ENCODE data around the gene TEDC2.

Gene TEDC2

DNA sequence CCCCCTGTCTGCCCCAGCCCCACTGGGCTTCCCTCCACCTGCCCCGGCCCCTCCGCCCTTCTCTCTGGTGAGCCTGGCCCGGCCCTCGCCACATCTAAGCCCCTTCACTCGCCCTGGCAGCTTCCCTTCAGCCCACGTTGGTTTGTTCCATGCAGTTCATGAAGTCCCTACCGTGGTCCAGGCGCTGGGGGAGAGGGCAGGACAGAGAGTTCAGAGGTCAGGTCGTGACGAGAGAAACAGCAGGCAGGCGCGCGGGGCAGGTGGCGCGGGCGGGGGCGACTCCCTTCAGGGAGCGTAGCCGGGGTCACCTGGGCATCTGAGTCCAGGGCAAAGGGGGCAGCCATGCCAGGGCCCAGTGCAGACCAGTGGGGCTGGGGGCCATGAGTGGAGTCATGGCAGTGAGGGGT lies 8.9 kb upstream of the TEDC2 start:
- Mint-ChIP-seq H3K27me3 (ENCODE audit: low read depth) (no peaks in the 10 kb centered on the region), H3K36me3 (ENCODE audit: low read depth) (peaks cover 52% of the 10 kb centered on the region), H3K27ac (no peak overlapping the region), H3K4me1 (ENCODE audit: low read depth) (no peaks in the 10 kb centered on the region), H3K4me3 (no peak overlapping the region), H3K9me3 (no peaks in the 10 kb centered on the region)
- no peak for DNase-seq (ENCODE audit: low spot score)

DNA sequence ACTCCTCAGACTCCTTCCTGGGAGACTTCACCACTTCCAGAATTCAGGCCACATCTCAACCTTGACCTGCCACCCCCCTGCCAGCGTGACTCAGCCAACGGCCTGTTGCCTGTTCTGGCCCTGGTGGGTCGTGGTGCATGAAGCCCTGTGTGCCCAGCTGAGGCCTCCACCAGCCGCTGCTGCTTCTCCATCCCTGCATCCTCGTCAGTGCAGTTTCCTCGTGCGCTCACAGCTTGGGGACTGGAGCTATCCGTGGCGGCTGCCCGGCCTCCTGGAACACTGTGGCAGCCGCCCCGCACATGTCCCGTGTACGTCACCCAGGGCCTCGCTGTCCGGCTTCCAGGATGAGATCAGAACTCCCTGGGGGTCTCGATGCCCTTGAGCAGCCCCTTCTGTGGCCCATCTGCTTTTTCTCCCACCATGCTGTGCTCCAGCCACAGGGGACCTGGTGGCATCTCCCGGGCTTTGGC lies 8.0 kb upstream of the TEDC2 start:
- no peak for DNase-seq (ENCODE audit: low spot score)
- Mint-ChIP-seq H3K27ac (no peak overlapping the region), H3K9me3 (no peaks in the 10 kb centered on the region), H3K4me1 (ENCODE audit: low read depth) (no peaks in the 10 kb centered on the region), H3K27me3 (ENCODE audit: low read depth) (no peaks in the 10 kb centered on the region), H3K36me3 (ENCODE audit: low read depth) (peaks cover 51% of the 10 kb centered on the region), H3K4me3 (no peak overlapping the region)

DNA sequence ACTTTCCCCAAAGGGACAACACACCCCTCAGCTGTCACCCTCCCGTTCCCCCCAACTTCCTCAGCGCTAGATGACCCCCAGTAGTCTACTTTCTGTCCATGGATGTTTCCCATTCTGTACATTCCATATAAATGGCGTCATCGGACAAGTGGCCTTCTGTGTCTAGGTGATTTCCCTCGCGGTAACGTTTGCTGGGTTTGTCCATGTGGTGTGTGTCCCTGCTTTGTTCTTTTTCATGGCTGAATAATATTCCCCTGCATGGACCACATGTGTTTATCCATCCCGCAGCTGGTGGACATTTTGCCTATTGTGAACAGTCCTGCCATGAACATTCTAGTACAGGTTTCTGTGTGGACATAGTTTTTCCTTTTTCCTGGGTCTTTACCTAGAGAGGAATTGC lies 7.3 kb upstream of the TEDC2 start:
- Mint-ChIP-seq H3K36me3 (ENCODE audit: low read depth) (peaks cover 56% of the 10 kb centered on the region), H3K27me3 (ENCODE audit: low read depth) (no peaks in the 10 kb centered on the region), H3K27ac (no peak overlapping the region), H3K4me1 (ENCODE audit: low read depth) (no peaks in the 10 kb centered on the region), H3K4me3 (no peak overlapping the region), H3K9me3 (no peaks in the 10 kb centered on the region)
- DNase-seq (ENCODE audit: low spot score) = no peak

DNA sequence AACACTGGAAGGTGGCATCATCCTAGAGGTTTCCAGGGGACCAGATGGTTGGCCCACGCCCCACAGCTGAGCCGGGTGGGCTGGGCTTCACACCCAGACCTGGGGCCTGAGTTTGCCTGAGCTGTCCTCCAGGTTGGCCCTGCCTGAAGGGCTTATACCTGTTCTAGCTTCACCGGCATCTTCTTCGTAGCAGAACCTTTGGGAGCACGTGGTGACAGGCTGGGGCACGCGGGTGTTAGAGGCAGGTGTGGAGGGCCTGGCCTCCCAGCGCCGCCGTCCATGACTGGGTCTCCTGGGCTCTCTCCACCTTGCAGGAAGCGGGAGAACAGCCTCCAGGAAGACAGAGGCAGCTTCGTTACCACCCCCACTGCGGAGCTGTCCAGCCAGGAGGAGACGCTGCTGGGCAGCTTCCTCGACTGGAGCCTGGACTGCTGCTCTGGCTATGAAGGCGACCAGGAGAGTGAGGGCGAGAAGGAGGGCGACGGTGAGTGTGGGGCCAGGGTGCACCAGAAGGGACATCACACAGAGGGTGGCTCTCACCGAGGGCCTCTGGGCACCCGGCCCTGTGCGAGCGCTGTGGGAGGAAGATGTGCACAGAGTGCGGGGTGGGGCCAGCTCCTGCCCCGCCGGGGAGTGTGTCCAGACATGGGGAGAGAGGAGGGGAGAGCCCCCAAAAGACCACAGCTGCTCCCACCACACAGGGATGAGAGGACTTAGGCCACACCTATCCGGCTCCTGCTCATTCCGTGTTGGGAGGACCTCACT lies 4.6 kb upstream of the TEDC2 start:
- no peak for DNase-seq (ENCODE audit: low spot score)
- Mint-ChIP-seq H3K4me3 (no peak overlapping the region), H3K9me3 (no peaks in the 10 kb centered on the region), H3K36me3 (ENCODE audit: low read depth) (peaks cover 49% of the 10 kb centered on the region), H3K27me3 (ENCODE audit: low read depth) (no peaks in the 10 kb centered on the region), H3K27ac (no peak overlapping the region), H3K4me1 (ENCODE audit: low read depth) (peaks cover 4% of the 10 kb centered on the region)

DNA sequence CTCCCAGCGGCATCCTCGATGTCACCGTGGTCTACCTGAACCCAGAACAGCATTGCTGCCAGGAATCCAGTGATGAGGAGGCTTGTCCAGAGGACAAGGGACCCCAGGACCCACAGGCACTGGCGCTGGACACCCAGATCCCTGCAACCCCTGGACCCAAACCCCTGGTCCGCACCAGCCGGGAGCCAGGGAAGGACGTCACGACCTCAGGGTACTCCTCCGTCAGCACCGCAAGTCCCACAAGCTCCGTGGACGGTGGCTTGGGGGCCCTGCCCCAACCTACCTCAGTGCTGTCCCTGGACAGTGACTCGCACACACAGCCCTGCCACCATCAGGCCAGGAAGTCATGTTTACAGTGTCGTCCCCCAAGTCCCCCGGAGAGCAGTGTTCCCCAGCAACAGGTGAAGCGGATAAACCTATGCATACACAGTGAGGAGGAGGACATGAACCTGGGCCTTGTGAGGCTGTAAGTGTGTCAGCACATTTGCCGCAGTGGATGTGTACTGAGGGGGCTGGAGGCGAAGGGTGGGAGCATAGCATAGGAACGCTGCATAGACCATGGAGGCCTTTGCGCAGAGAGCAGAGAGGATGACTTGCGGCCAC lies 3.3 kb upstream of the TEDC2 start:
- Mint-ChIP-seq H3K36me3 (ENCODE audit: low read depth) (peaks cover 45% of the 10 kb centered on the region), H3K9me3 (no peaks in the 10 kb centered on the region), H3K27ac (no peak overlapping the region), H3K4me1 (ENCODE audit: low read depth) (peaks cover 4% of the 10 kb centered on the region), H3K4me3 (no peak overlapping the region), H3K27me3 (ENCODE audit: low read depth) (no peaks in the 10 kb centered on the region)
- no peak for DNase-seq (ENCODE audit: low spot score)

DNA sequence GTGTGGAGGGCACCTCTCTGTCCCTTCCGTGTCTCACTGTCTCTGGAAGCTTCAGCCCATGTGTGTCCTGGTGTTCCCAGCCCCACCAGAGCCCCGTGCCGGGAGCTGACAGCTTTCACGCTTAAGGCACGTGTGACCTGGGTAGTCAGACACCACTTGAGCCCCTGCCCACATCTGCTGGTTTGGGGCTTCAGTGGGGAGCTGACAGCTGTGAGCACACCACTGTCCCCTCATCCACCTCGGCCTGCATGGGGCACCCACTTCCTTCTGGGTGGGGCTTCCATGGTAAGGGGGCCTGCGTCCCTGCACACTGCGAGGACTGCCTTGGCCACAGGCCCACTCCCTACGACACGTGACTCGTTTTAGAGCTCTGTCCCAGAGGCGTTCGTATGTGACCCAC lies 2.6 kb upstream of the TEDC2 start:
- Mint-ChIP-seq H3K4me3 (no peak overlapping the region), H3K36me3 (ENCODE audit: low read depth) (peaks cover 43% of the 10 kb centered on the region), H3K27ac (no peak overlapping the region), H3K9me3 (no peaks in the 10 kb centered on the region), H3K27me3 (ENCODE audit: low read depth) (no peaks in the 10 kb centered on the region), H3K4me1 (ENCODE audit: low read depth) (peaks cover 4% of the 10 kb centered on the region)
- DNase-seq (ENCODE audit: low spot score) = no peak

DNA sequence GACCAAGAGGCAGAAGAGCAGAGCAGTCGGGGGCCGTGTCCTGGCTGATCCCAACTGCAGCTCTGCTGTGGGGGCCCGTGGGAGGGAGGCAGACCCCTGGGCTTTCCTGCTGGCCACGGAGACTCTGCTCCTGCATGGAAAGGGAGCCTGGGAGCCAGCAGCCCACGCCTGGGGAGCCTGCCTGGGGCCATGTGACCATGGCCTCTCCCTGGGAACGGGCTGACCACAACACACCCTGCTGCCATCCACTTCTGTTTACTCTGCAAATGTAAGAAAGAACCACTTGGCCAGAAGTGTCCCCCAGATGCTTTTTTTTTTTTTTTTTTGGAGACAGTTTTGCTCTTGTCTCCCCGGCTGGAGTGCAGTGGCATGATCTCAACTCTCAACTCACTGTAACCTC lies 2.0 kb upstream of the TEDC2 start:
- H3K27me3 Mint-ChIP-seq (ENCODE audit: low read depth) = no peaks in the 10 kb centered on the region
- no peak overlapping the region for H3K27ac Mint-ChIP-seq
- peaks cover 4% of the 10 kb centered on the region for H3K4me1 Mint-ChIP-seq (ENCODE audit: low read depth)
- H3K4me3 Mint-ChIP-seq = no peak overlapping the region
- no peak for DNase-seq (ENCODE audit: low spot score)
- H3K9me3 Mint-ChIP-seq = no peaks in the 10 kb centered on the region
- H3K36me3 Mint-ChIP-seq (ENCODE audit: low read depth) = peaks cover 38% of the 10 kb centered on the region

DNA sequence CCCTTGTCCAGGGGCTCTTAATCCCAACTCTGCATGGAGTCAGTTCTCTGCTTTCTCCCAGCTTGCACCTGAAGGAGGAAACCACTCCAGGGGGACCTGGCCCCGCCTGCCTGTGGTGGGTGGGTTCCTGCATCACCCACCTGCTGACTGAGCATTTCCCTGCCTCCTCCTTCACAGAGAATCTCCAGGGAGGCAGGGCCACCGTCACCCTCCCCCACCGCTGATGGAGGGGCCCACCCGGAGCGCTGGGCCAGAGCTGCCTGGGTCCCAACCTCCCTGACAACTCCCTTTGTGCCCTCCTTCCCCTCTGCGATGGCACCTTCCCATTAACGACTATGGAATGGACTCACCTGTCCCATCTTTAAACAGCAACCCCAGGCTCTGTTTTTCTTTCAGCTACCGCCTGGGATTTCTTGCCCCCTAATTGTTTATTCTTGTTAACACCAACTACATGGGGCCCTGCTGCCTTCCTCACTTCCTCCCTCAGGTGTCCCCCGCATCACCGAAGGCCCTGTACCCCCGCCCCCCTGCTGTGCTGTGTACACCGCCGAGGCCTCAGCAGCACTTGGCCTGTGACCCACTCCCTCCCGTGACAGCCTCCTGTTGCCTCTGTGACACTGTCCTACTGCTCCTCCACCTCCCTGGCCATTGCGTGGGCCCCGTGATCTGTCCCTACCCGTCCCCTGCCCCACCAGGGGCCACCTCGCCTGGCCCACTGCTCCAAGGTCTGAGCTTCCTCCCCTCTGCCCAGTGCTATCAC lies 842 bp upstream of the TEDC2 start:
- peaks cover 4% of the 10 kb centered on the region for H3K4me1 Mint-ChIP-seq (ENCODE audit: low read depth)
- peaks cover 29% of the 10 kb centered on the region for H3K36me3 Mint-ChIP-seq (ENCODE audit: low read depth)
- no peak for DNase-seq (ENCODE audit: low spot score)
- peak overlapping the region; percentile 81 for H3K4me3 Mint-ChIP-seq
- peak overlapping the region; percentile 91 for H3K27ac Mint-ChIP-seq
- no peaks in the 10 kb centered on the region for H3K27me3 Mint-ChIP-seq (ENCODE audit: low read depth)
- no peaks in the 10 kb centered on the region for H3K9me3 Mint-ChIP-seq

DNA sequence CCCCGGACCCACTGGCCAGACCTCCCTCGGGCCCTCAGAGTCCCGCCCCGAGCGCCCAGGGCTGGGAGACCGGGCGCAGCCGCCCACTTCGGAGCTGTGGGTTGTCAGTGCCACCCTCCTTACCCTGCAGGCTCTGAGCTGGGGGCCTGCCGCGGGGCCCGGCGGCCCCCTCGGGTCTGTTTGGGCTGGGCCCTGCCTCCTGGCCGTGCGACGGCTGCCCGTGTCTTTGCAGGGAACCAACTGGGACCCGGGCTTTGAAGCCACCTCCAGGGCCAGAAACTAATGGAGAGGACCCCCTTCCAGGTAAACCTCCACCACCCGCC lies 443 bp downstream of the TEDC2 start:
- no peak overlapping the region for H3K27ac Mint-ChIP-seq

DNA sequence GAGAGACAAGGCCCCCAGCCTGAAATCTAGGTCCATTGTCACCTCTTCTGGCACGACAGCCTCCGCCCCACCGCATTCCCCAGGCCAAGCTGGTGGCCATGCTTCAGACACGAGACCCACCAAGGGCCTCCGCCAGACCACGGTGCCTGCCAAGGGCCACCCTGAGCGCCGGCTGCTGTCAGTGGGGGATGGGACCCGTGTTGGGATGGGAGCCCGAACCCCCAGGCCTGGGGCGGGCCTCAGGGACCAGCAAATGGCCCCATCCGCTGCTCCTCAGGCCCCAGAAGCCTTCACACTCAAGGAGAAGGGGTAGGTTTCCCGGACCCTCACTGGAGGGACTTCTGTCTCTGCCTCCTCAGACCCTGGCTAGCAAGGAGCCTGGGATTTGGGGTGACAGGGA lies 1.0 kb downstream of the TEDC2 start:
- no peak overlapping the region for H3K27ac Mint-ChIP-seq
- no peak for DNase-seq (ENCODE audit: low spot score)
- H3K9me3 Mint-ChIP-seq = no peaks in the 10 kb centered on the region
- H3K4me3 Mint-ChIP-seq = peak overlapping the region; percentile 67
- H3K36me3 Mint-ChIP-seq (ENCODE audit: low read depth) = peaks cover 18% of the 10 kb centered on the region
- H3K4me1 Mint-ChIP-seq (ENCODE audit: low read depth) = peaks cover 4% of the 10 kb centered on the region
- H3K27me3 Mint-ChIP-seq (ENCODE audit: low read depth) = no peaks in the 10 kb centered on the region

More for the DNA sequence above, 443 bp downstream of the TEDC2 start:
- Mint-ChIP-seq H3K36me3 (ENCODE audit: low read depth) (peaks cover 23% of the 10 kb centered on the region), H3K9me3 (no peaks in the 10 kb centered on the region), H3K27me3 (ENCODE audit: low read depth) (no peaks in the 10 kb centered on the region), H3K4me1 (ENCODE audit: low read depth) (peaks cover 4% of the 10 kb centered on the region), H3K4me3 (peak overlapping the region; percentile 67)
- no peak for DNase-seq (ENCODE audit: low spot score)

DNA sequence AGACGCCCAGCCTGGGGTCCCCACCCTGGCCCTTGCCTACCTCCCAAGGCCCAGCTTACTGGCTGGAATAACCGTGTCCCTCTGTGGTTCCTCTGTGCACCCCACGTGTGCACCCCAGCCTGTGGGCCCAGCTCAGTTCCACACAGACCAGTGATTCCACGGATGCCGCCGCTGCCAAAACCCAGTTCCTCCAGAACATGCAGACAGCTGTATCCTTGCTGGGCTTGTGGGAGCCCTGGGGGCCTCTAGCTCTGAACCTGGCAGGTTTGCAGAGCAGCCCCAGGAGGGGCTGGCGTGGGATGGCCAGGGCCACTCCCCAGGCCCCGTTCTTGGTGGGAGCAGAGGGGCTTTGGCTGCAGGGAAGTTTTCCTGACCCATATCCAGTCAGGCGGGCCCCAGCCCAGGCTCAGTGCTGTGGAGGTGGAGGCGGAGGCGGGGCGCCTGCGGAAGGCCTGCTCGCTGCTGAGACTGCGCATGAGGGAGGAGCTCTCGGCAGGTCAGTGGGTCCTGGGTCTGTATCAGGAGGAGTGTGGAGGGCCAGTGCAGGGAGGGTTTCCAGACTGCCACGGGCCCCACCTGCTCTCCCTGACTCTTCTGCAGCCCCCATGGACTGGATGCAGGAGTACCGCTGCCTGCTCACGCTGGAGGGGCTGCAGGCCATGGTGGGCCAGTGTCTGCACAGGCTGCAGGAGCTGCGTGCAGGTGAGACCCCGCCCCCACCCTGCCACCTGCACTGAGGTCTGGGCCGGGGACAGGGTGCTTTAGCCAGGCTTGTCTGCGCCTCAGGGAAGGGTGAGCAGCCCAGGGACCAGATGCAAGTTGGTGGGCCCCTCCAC lies 2.3 kb downstream of the TEDC2 start:
- no peaks in the 10 kb centered on the region for H3K9me3 Mint-ChIP-seq
- peaks cover 7% of the 10 kb centered on the region for H3K36me3 Mint-ChIP-seq (ENCODE audit: low read depth)
- H3K4me3 Mint-ChIP-seq = no peak overlapping the region
- peaks cover 3% of the 10 kb centered on the region for H3K27me3 Mint-ChIP-seq (ENCODE audit: low read depth)
- H3K27ac Mint-ChIP-seq = no peak overlapping the region
- no peak for DNase-seq (ENCODE audit: low spot score)
- peaks cover 4% of the 10 kb centered on the region for H3K4me1 Mint-ChIP-seq (ENCODE audit: low read depth)

DNA sequence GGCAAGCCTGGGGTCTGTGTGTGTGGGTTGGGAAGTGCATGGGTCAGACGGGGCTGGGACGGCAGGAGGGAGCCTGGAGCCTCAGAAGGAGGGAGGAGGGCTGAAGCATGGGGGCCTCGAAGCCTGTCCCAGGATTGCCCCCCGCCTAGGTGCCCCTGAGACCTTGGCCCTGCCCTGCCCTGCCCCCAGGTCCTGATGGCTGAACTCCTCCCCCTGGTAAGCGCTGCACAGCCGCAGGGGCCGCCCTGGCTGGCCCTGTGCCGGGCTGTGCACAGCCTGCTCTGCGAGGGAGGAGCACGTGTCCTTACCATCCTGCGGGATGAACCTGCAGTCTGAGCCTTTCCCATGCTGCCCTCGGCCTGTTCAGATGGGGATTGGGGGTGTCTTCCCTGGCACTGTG lies 4.4 kb downstream of the TEDC2 start:
- no peaks in the 10 kb centered on the region for H3K9me3 Mint-ChIP-seq
- H3K4me3 Mint-ChIP-seq = no peak overlapping the region
- H3K27ac Mint-ChIP-seq = no peak overlapping the region
- peaks cover 2% of the 10 kb centered on the region for H3K36me3 Mint-ChIP-seq (ENCODE audit: low read depth)
- no peak for DNase-seq (ENCODE audit: low spot score)
- peaks cover 12% of the 10 kb centered on the region for H3K27me3 Mint-ChIP-seq (ENCODE audit: low read depth)
- peaks cover 5% of the 10 kb centered on the region for H3K4me1 Mint-ChIP-seq (ENCODE audit: low read depth)

DNA sequence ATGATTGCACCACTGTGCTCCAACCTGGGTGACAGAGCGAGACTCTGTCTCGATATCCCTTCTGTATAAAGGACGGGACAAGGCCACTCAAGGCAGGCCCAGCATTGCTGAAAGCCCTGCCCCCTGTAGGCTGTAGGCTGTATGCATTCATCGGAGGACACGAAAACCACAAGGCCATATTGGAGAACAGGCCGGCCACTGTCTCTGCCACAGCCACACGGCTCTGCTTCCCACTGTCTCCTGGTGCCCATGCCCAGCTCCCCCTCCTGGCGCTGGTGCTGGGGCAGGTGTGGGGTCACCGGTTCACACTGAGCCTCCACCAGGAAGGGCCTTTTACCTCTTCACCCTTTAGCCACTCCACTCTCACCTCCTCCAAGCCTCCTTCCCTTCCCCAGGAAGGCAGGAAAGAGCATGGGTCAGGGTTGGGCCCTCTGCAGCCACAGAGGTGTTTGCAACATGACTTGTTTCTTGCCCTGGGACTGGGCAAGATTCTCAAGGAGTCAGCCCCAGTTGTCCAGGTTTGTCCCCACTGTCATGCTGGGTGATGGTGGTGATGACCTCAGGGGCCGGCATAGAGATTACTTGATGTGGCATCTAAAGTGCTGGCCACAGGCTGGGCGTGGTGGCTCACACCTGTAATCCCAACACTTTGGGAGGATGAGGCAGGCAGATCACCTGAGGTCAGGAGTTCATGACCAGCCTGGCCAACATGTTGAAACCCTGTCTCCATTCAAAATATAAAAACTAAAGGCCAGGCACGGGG lies 5.9 kb downstream of the TEDC2 start:
- Mint-ChIP-seq H3K4me3 (no peak overlapping the region), H3K27me3 (ENCODE audit: low read depth) (peaks cover 26% of the 10 kb centered on the region), H3K27ac (no peak overlapping the region), H3K9me3 (no peaks in the 10 kb centered on the region), H3K36me3 (ENCODE audit: low read depth) (peaks cover 2% of the 10 kb centered on the region), H3K4me1 (ENCODE audit: low read depth) (peaks cover 1% of the 10 kb centered on the region)
- no peak for DNase-seq (ENCODE audit: low spot score)
